GM21390 (cell line): Measurements from ENCODE around the gene GALNTL6.

Experiments used
- ATAC-seq: cut with Tn5 transposase; IDR thresholded peaks from one replicate; pipeline ENCODE4 v1.9.1; 2021; ENCODE audit not compliant: unreplicated experiment

The GALNTL6 gene

DNA sequence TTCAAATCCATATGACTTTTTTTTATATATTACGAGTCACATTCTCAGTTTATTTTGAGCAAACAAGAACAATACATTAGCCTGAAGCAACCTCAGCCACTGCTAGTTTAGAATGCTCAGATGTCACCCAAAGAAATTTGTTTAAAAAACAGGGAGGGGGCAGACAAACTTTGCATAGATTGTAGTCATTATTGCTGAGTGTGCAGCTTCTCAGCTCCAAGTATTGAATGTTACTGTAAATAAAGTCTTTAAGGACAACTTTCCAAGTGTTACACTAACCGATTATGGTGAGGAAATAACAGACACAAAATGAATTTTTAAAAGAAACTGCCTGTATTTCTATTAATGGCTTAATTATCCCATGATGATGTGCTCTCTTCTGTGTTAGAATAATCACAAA lies 835.9 kb downstream of the GALNTL6 start:
- ATAC-seq: no peak

DNA sequence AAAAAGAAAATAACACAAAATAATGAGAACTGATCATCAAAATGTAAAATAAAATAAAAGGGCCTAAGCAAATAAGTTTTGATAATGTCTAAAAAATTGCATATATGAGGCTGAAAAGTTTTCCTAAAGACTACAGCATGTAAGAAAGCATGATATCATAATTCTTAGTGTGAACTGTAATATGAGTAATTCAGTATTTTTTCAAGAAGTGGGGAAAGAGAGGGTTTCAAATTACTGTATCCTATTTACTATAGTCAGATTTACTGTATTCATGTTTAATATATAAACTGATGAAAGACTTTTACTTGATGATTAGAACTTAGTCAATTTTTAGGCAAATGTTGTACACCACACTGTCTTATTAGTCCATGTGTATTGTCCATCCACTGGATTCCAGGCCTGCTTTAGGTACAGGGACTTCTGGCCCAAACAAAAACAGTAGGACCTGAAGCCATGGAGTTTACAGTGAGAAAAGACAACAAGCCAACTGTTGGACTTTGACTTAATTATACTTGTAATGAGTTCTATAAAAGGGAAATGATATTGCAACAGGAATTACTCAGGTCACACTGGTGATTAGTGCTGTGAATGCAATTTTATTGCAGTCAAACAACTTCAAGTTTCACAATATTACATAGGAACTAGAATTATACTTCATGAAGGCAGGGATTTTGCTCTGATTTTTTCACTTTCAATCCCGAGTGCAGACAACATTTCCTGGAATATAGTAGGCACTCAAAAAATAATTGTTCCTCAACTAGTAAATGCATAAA lies 837.7 kb downstream of the GALNTL6 start:
- no peak for ATAC-seq

GRCh38 chr4:172651961-172652360 lies 838.8 kb downstream of the GALNTL6 start:
- ATAC-seq: no peak

- ATAC-seq: no peak
These were observed 839.2 kb downstream of the GALNTL6 start for GRCh38 chr4:172652369-172652768.

- ATAC-seq: no peak
These were observed 840.5 kb downstream of the GALNTL6 start for GRCh38 chr4:172653676-172654075.

DNA sequence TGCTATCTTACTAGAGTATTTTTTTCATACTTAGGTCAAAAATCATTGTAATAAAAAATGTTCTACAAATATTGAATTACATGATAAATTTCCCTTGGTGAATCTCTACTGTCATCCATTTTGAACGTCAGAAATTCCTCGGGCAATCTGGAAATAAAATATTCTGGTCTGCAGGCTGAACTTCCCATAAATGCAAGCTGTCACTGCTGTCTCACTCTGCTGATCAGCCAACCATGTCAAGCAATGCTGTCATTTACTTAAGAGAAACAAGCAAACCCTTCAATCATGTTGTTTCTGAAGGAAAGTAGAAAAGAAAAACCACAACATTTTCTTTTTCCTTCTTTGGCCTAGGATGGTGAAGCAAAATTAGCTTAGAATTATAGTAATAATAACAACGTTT lies 841.3 kb downstream of the GALNTL6 start:
- ATAC-seq: no peak

DNA sequence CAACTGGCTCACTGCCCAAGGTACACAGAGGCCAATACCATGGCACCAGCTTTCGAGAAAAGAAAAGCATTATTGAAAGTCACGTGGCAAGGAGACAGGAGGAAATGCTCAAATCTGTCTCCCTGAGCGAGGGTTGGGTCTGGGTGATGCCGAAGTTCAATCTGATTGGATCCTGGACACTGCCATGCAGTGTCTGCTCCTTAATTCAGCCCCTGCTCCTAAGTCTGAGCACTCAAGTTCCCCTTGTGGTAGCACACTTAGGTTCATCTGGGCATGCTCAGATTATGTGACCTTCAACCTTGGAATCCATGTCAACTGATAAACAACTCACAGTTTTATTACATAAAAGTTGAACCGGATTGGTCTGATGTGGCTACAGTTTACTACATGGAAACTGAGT lies 842.9 kb downstream of the GALNTL6 start:
- no peak for ATAC-seq

- no peak for ATAC-seq
These were observed 843.9 kb downstream of the GALNTL6 start for GRCh38 chr4:172657081-172657480.

GRCh38 chr4:172660251-172660650 lies 847.0 kb downstream of the GALNTL6 start:
- no peak for ATAC-seq

GRCh38 chr4:172662113-172662512 lies 848.9 kb downstream of the GALNTL6 start:
- ATAC-seq: no peak

DNA sequence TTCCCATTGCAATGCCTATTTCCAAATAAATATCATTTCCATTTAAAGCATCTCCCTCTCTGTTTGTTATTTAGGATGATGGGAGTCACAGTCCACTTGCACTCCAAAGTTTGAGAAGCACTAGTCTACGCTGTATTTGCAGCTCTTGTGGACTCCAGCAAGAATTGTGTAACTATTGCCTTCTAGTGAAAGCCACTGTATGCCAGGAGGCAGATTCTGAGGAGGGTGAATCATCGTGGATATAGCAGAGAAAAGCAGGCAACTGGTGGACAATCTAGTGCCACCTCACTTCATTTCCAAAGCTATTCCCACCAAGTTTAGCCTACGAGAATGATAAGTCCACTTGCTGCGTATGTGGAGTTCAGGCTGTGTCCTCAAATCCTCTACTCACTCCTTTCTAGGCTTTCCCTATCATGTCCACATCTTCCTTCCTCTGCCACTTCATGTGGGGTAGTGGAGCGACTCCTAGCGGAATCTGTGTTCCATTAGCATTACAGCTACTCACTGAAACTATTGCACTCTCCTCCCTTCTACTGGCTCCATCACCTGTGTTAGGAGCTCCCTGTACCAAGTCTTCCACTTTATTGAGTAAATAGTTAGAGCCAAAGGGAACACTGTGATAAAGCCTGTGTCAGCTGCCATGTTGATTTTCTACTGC lies 853.6 kb downstream of the GALNTL6 start:
- ATAC-seq: no peak

DNA sequence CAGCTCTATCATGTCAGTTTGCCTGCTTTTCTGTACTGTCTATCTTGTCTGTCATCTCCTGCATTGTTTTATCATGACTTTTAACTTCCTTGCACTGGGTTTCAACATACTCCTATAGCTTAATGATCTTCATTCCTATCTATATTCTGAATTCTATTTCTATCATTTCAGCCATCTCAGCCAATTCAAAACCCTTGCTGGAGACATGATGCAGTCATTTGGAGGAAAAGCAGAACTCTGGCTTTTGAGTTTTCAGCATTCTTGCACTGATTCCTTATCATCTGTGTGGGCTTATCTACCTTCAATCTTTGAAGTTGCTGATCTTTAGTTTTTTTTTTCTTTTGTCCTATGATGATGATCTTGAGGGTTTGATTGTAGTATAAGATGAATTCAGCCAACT lies 861.6 kb downstream of the GALNTL6 start:
- ATAC-seq: no peak

DNA sequence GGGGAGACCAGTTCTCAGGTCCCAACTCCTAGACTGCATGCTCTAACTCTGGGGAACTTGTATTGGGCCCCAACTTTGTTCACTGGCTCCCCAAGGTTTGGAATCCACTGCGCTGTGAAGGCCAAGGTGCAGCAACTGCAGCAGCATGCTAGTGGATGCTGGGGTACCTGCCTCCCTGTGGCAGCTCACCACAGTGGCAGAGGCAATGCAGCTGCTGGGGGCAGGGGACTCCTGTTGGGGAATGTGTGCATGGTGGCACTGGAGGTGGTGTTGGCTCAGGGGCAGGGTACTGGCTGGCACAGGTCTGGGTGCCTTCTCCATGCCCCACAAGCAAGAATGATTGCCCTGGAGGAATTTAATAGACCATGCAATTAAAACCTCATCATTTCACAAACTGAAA lies 862.0 kb downstream of the GALNTL6 start:
- no peak for ATAC-seq

DNA sequence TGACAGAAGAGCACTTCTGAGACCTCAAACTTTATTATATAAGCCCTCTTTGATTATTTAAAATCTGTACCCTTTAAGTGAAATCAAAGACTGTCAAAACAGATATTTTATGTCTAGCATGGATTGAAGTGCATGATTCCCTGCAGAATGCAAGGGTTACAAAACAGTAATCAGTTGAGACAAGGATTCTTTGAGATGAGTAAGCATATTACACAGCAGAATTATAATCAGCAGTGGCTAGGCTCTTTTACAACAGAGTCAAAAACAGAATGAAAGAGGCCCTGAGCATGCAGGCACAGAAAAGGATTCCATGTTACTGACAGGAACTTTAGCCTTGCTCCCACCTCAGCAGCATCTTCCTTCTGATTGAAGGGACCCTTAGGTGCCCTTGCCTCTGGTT lies 867.5 kb downstream of the GALNTL6 start:
- no peak for ATAC-seq

DNA sequence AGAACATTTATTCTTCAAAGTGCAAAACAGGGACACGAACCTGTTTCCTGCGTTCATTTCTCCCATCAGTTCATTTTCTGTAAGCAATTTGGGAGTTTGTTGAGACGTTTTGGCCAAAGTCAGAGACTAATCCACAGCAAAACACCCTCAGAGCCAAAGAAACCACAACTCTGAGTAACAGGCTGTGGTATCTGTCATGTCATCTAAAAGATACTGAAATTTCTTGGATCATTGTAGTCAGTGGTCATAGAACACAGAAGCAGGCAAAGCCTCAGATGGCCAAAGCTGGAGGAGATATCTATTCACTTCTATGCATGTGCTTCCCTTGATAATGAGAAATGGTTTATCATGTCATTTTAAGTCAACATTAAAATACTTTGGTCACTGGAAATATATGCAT lies 869.8 kb downstream of the GALNTL6 start:
- ATAC-seq: no peak

GRCh38 chr4:172686021-172686420 lies 872.8 kb downstream of the GALNTL6 start:
- ATAC-seq: no peak

DNA sequence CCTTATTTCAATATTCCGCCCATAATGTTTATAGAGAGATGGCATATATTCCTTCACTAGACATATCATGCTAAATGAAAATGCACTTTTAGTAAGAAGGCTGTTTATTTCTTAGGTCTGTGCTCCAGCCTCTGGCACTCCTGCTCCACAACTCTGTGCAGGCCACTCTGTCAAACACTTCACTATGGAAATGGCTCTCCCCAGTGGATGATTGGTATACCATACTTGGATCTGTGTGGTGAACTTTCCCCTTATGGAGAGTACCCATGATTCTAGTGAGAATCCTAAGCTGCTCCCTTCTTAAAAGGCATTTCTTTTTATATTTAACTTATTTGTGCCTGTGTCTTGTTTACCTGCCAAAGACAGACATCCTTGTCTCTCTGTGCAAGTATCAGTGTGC lies 875.3 kb downstream of the GALNTL6 start:
- ATAC-seq: no peak

- no peak for ATAC-seq
These were observed 878.3 kb downstream of the GALNTL6 start for GRCh38 chr4:172691552-172691951.

- ATAC-seq: no peak
These were observed 879.5 kb downstream of the GALNTL6 start for GRCh38 chr4:172692701-172693100.

GRCh38 chr4:172698256-172698655 lies 885.1 kb downstream of the GALNTL6 start:
- no peak for ATAC-seq

- no peak for ATAC-seq
These were observed 892.4 kb downstream of the GALNTL6 start for GRCh38 chr4:172705565-172705964.

DNA sequence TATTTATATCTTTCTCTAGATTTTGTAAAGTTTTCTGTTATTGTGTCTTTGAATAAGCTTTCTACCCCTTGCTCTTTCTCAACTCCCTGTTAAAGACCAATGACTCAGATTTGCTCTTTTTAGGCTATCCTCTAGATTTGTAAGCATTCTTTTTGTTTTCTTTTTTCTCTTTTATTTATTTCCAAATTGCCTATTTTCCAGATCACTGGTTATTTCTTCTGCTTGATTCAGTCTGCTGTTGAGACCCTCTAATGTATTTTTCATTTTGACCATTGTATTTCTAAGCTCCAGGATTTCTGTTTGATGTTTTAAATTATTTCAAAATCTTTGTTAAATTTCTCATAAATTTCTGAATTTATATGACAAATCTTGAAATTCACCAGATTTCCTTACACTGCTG lies 892.8 kb downstream of the GALNTL6 start:
- no peak for ATAC-seq

DNA sequence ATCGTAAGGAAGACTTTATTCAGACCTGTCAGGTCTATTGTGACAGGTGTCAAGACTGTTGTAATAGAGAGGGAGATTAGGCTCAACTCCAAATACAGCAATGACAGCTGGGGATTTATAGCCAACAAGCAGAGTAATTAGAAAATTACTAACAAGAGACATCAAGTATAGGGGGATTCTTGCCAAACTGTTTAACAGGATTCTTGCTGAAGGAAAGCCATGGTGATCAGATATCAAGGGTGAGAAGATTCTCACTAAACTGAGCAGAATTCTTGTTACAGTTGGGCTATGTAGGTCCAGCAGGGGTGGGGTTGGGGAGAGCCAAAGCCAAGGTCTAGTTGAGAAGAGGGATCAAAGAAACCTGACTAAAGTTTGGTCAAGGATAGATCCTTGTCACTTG lies 894.4 kb downstream of the GALNTL6 start:
- no peak for ATAC-seq
